ENCODE data around the gene ECI2. TPM values are rescaled to one million over a fixed set of nuclear protein-coding genes. Genes with fewer than 3 reads are reported as not detected.

The ECI2 gene
- total RNA-seq, 1 donor from 2014 or later: 52.7 TPM

GRCh38 chr6:4125933-4126864, 9.2 kb downstream of the ECI2 start:
- H3K27me3 Mint-ChIP-seq (ENCODE audit: low read depth): no peaks in the 10 kb centered on the region
- no peak overlapping the region for H3K27ac Mint-ChIP-seq (ENCODE audit: unreplicated experiment)
- DNase-seq (ENCODE audit: low read depth, low spot score): no peak
- H3K9me3 Mint-ChIP-seq: no peaks in the 10 kb centered on the region
- peak; percentile 39 for TF ChIP-seq CTCF (conservative IDR thresholded peaks at IDR 0.05)
- peaks cover 20% of the 10 kb centered on the region for H3K36me3 Mint-ChIP-seq (ENCODE audit: low read depth)
- H3K4me3 Mint-ChIP-seq: no peak overlapping the region
- no peaks in the 10 kb centered on the region for H3K4me1 Mint-ChIP-seq

- H3K4me1 Mint-ChIP-seq: no peaks in the 10 kb centered on the region
- H3K27ac Mint-ChIP-seq (ENCODE audit: unreplicated experiment): no peak overlapping the region
- H3K27me3 Mint-ChIP-seq (ENCODE audit: low read depth): no peaks in the 10 kb centered on the region
- TF ChIP-seq CTCF (conservative IDR thresholded peaks at IDR 0.05): no peak
- no peaks in the 10 kb centered on the region for H3K9me3 Mint-ChIP-seq
- no peak overlapping the region for H3K4me3 Mint-ChIP-seq
- no peak for DNase-seq (ENCODE audit: low read depth, low spot score)
- peaks cover 24% of the 10 kb centered on the region for H3K36me3 Mint-ChIP-seq (ENCODE audit: low read depth)
Observed at GRCh38 chr6:4125500-4125899, 9.9 kb downstream of the ECI2 start.

- no peak for TF ChIP-seq CTCF (conservative IDR thresholded peaks at IDR 0.05)
- H3K9me3 Mint-ChIP-seq: no peaks in the 10 kb centered on the region
- no peaks in the 10 kb centered on the region for H3K4me1 Mint-ChIP-seq
- no peak overlapping the region for H3K4me3 Mint-ChIP-seq
- H3K27me3 Mint-ChIP-seq (ENCODE audit: low read depth): no peaks in the 10 kb centered on the region
- peaks cover 25% of the 10 kb centered on the region for H3K36me3 Mint-ChIP-seq (ENCODE audit: low read depth)
- H3K27ac Mint-ChIP-seq (ENCODE audit: unreplicated experiment): no peak overlapping the region
- no peak for DNase-seq (ENCODE audit: low read depth, low spot score)
Observed at GRCh38 chr6:4124351-4124750, 11.0 kb downstream of the ECI2 start.

- no peak overlapping the region for H3K27ac Mint-ChIP-seq (ENCODE audit: unreplicated experiment)
- peaks cover 44% of the 10 kb centered on the region for H3K36me3 Mint-ChIP-seq (ENCODE audit: low read depth)
- H3K4me1 Mint-ChIP-seq: no peaks in the 10 kb centered on the region
- no peak for TF ChIP-seq CTCF (conservative IDR thresholded peaks at IDR 0.05)
- no peaks in the 10 kb centered on the region for H3K27me3 Mint-ChIP-seq (ENCODE audit: low read depth)
- peaks cover 15% of the 10 kb centered on the region for H3K9me3 Mint-ChIP-seq
- no peak for DNase-seq (ENCODE audit: low read depth, low spot score)
- no peak overlapping the region for H3K4me3 Mint-ChIP-seq
Observed at GRCh38 chr6:4115741-4116140, 19.6 kb downstream of the ECI2 start.

GRCh38 chr6:4114123-4114522, 21.3 kb downstream of the ECI2 start:
- DNase-seq (ENCODE audit: low read depth, low spot score): no peak
- H3K27ac Mint-ChIP-seq (ENCODE audit: unreplicated experiment): no peak overlapping the region
- no peak for TF ChIP-seq CTCF (conservative IDR thresholded peaks at IDR 0.05)
- peaks cover 36% of the 10 kb centered on the region for H3K36me3 Mint-ChIP-seq (ENCODE audit: low read depth)
- H3K9me3 Mint-ChIP-seq: peaks cover 15% of the 10 kb centered on the region
- H3K27me3 Mint-ChIP-seq (ENCODE audit: low read depth): no peaks in the 10 kb centered on the region
- no peak overlapping the region for H3K4me3 Mint-ChIP-seq
- peaks cover 5% of the 10 kb centered on the region for H3K4me1 Mint-ChIP-seq
